HG02884 (cell line): ENCODE results near the gene HMCN1.

Source experiments
- ATAC-seq: cut with Tn5 transposase; IDR thresholded peaks from one replicate; pipeline ENCODE4 v1.9.1; 2021; ENCODE audit warnings: mild to moderate bottlenecking, moderate library complexity; ENCODE audit not compliant: unreplicated experiment

HMCN1 gene

DNA sequence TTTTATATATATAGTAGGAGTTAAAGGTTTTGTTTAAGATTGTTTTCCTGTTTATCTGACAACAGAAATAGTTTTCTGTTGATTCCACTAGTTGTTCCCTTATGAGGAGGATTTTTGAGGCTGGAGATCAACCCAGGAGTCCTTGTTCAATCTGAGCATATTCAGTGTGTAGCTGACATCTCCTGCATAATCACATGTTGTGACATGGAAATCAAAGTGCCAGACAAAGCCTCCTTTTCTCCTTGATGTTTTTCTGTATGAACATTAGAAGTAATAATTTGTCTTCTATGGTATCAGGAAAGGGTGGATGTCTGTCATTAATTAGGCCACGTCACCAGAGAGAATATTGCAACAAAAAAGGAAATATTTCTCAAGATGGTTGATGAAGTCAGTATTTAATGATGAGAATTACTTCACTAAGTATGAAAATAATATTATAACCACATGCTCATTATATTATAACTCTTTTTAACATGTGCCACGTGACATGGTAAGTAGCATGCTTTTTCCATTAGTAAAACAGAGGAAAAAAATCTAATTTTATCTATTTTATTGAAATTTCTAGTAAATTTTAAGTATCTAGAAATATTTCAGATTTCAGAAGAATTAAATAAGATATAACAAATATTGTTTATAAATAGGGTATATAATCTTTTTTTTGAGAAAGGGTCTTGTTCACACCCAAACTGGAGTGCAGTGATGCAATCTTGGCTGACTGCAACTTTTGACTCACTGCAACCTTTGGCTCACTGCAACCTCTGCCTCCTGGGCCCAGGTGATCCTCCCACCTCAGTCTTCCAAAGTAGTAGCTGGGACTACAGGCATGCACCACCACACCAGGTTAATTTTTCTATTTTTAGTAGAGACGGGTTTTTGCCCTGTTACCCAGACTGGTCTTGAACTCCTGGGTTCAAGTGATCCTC is 223.5 kb downstream of the HMCN1 start:
- no peak for ATAC-seq

DNA sequence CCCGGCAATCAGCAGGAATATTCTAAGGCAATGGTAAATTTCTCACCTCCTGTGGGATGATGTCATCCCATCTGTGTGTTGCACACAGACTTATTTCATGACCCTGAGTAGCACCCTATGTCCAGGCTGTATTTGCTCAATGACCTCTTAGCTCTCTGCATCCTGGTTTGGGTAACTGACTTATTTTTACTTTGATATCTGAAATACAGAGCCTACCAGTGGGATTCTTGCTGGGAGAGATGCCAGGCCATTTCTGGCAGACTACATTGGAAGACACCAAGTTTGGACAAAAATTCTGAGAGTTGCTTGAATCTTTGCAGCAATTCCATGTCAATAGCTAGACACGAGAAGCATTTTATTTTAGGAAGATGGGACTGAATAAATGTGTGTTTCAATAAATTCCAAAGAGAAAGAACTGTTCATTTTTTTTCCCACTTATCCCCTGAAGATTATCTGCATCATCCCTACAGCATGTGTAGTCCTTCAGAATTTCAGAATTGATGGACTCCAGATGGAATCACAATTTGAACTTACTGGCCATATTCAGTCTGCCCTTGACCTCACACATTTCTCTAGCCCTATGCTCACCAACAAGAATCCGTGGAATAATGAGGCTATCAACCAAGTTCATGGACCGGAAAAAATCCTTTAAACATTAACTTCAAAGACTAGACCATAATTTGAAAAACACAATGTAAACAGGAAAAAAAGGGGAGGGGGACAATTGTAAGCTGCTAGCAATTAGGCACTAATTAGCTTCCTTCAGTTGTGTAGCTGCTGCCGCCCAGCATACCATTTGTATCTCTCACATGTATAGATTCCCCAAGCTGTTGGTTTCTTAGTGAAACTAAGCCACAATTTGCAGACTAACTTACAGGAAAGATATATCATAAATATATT is 226.5 kb downstream of the HMCN1 start:
- ATAC-seq = no peak

DNA sequence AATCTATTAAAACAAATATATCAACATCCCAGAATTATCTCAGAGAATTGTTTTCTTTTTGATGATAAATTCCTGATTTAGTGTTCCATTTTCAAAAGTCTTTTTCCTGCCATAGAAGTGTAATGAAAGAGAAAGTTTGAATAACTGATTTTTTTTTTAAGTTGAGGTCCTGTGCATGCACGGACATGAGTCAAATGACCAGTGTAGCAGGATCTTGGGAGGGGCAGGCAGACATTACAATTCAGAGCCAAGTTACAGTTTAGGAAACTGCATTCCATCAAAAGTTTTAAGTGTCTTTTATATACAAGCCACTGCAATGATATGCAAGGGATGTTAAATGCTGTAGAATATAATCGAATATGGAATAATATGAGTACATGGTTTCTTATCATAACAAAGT is 227.5 kb downstream of the HMCN1 start:
- ATAC-seq = no peak

DNA sequence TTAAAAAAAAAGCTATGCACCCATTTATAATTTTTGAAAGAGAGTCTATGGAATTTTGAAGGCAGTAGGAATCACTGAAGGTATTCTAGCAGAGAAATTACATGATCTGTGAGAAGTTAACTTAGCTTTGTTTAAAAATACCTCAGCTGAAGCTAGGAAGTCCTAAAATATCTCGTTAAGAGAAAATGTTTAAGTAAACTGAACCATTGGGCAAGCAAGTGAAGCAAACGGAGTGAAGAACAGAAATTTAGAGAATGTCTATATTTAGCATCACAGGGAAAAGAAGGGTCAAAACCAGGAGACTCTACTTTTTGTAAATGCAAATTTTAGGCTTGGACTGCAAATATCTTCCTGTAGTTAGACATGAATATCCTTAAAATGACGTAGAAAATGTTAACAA is 230.8 kb downstream of the HMCN1 start:
- ATAC-seq = no peak

DNA sequence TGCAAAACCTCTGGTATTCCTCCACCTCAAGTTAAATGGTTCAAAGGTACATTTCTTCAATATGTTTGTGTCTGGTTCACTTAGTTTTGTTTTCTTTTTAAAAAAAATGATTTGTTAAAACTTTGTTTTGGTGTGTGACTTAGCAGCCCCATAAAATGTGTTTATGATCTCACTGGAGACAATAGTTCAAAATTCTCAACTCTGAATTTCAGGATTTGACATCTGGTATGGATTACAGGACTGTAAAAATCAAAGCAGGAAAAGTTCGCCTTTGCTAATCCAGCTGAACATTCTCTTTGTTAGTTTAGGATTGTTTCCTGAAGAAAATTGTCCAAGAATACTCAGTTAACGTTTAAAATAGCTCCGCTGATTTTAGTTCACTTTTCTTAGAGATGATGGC is 231.7 kb downstream of the HMCN1 start:
- ATAC-seq = no peak

DNA sequence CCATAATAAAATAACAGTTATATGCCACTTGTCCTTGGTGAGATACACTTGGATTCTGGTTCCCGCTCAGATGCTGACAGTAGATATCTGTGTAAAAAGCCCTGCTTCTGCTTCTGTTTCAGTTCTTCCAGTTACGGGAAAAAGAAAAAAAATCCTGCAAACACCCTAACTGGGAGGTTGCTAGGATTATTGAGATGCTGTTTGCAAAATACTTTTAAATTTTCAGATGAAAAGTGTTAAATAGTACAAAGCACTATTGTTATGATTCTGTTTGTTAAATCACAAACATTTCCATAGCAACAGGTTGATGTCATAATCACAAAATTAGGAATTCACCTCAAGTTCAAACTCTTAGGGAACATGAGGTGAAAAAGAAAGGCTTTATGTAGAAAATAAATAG is 232.3 kb downstream of the HMCN1 start:
- no peak for ATAC-seq

DNA sequence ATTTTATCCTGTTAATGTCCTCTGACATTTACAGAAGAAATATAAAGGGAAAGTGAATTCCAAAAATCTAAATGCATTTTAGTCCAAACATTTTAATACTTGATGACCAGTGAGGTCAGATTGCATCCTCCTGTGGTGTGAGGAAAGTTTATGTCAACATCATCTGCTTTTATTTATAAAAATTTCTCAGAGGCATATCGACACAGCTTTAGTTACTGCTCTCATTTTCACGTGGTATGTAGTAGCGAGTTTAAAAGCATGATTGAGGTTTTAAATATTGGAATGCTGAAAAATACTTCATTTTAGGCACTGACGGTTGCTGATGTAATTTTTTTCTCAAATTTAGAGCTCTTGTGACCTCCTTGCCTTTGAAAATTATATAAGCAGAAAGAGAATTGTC is 234.8 kb downstream of the HMCN1 start:
- no peak for ATAC-seq

DNA sequence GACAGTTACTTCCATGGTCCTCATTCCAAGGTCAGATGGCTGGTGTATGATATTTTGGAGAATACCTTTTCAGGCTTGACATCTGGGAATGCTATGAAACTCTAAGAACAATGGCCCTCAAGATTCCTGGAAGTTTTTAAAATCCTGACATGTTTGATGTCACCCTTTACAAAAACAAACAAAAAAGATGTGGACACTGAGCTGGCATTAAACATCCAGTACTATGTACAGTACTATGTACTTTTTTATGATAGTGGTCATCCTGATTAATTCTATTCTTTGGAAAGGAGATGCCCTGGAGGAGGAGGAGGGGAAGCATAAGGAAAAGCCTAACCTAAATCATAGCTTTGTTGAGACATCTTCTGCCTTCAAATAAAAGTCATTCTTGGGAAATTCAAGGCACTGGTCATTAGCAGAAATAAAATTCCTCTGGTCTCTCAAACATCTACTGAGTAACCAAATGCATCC is 235.4 kb downstream of the HMCN1 start:
- ATAC-seq = no peak

DNA sequence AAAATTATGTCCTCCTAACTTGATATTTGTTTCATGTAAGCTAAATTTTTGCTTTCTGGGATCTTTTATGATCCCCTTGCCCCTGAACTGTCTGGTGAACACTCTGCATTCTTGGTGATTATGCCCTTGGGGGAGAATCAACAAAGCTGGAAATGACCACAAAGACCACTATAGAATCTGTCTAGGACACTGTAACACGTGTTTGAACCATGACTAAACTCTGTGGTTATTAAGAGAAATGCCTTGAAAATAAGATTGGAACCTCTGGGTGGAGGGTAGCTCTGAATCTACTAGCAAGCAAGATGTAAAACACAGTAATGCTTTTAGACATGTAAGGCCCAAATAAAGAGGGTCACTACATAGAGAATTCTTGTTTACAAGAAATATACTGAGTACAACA is 237.5 kb downstream of the HMCN1 start:
- ATAC-seq = no peak

DNA sequence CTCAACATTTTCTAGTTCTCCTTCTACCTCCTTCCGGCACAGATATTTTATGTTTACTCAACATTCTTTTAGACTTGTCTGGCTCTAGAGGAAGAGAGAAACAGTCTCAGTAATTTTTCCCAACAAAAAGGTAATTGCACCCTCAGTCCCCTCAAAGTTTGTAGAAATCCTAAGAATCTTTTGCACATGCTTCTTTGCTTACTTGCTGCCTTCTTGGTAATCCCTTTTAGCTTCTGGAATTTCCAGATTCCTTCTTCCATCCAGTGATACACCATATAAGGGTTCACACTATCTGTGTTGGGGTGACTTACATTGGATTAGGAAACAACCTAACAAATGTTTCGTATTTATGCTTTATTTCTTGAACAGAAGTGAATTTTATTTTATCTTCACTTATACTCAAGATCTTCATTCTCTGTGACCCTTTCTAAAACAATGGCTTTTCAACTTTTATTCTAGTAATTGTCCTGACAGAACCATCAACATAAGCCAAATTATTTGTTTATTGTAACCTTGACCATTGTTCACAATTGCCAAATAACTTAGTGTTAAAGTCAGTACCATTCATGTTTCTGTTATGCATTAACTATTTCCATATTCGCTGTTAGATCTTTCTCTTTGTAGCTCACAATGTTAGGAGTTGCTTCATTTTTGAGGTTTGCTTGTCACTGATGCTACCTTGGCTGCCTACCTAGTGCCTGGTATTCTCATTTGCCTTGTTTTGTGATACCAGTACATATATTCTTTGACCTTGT is 238.1 kb downstream of the HMCN1 start:
- ATAC-seq = no peak

DNA sequence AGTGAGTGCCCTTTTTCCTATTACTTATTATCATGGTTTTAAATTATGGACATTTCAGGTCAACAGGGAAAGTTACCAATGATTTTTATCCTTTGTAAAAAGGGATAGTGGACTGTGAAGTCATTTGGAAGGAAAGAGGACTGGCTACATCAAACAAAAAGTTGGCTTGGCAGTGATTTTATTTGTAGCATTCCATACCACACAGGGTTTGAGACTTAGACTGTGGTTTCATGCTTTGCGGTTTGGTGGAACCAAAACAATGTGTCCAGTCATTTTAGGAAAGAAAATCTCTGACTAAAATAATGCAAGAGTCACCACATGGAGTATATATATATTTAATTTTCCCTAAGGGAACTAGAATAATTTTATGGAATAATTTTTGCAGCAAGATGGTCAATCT is 239.5 kb downstream of the HMCN1 start:
- no peak for ATAC-seq

DNA sequence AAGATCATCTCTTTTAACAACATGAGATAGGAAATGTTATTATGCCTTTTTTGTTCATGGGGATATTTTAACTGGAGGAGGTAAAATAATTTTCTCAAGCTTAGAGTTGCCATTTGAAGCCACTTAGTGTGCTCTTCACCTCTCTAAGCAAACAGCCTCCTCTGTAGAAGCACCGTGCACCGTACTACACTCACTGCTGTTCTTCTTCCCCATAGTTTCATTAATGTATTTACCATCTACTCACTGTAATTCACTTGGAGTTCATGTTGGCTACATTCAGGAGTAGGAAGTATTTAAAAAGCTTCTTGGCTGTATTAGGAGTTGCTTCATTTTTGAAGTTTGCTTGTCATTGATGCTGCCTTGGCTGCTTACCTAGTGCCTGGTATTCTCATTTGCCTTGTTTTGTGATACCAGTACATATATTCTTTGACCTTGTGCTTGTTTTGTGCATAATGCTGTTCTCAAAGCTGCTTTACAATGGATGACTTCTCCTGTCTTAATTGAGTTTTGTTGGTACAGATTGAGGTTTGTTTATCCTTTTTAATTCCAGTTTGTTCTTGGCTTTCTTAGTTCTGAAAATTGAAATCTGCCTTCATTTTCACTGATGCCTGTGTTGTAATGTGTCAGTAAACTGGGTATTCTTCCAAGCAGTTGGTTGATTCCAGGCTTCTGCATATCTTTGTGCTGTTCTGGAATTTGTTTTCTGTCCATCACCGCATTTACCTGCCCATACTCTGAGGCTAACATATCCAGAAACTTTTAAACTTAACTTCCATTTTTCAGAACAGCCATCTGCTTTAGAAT is 240.4 kb downstream of the HMCN1 start:
- no peak for ATAC-seq

DNA sequence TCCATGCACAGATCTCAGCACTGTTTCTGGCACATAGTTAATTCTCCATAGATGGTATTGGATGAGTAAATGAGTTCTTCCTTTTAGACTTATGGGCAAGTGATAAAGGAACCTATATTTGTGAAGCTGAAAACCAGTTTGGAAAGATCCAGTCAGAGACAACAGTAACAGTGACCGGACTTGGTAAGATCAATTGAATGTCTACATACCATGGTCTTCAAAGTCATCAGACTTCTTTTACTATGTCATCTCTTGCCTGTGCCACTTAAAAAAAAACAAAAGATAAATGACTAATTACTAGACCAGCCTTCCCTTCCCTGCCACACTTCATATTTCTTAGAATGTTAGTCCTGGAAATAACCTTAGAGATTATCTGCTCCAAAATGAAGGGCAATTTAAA is 246.7 kb downstream of the HMCN1 start:
- no peak for ATAC-seq

DNA sequence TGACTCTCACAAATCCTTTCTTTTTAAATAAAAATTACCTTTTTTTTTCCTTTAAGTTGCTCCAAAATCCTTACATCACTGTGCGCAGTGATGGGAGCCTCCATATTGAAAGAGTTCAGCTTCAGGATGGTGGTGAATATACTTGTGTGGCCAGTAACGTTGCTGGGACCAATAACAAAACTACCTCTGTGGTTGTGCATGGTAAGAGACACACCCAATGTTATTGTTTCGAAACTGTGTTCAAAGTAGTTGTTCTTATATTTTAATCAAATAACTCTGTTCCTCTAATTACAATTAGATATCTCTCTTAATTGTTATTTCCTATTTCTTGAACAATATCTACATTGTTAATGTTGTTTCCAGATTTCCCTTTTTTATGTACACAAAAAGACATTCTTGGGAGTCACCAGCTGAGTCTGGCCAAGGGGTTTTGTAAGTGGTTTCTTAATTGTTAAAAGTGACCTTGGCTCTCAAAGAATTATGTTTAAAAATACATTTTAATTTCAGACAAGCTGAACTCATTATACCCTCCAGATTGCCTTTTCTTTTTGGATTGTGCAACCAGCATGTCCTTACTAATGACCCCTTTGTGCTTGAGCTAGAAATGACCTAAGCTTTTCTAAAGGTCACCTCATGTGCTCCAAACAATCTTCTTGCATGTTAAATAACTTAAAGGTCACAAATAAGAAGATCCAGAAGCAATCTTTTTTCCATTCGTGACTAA is 250.1 kb downstream of the HMCN1 start:
- ATAC-seq = no peak

DNA sequence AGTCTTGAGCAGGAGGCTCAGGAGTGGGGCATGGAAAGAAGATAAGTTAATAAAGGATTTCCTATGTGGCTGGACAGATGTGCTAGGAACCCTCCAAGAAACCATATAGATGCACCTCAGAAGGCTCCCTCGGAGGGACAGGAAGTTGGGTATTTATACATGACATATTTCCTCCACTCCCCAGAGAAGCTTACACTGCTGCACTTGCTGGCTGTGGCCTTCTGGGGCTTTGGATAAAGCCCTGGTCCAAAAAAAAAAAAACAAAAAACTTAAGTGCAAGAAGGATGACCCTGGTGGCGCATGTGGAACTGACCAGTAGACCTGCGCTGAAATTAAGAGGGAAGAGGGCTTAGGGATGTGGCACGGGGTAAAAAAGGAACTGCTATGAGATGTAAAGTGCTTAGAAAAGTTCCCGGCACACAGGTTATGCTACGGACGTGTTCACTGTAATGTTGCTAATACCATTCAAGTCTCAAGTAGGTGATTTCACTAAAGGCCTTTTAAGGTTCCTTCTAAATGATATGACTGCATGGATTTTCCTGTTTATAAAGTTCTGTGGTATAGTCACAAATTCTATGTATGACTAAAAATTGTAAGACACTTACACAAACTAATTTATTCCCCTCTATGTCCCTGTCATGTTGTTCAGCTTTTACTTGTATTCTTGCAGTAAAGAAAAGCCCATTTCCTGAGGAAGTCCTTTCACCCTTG is 253.6 kb downstream of the HMCN1 start:
- ATAC-seq = no peak

DNA sequence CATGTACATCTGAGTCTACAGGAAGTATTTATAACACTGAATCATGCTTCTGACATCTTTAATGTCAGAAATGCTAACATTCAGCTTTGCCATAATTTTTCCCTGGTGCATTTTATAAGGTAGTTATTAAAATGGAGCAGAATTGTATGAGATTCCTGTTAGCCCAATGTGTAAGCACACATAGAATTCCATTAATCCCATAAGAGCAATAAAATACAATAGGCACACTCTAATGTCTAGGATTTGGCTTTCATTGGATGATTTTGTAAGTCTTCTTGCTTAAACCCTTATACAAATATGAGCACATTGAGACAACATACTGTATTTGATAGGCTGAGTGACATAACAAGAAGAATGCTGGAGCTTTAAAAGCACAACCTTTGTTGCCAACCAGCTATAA is 256.4 kb downstream of the HMCN1 start:
- ATAC-seq = no peak

DNA sequence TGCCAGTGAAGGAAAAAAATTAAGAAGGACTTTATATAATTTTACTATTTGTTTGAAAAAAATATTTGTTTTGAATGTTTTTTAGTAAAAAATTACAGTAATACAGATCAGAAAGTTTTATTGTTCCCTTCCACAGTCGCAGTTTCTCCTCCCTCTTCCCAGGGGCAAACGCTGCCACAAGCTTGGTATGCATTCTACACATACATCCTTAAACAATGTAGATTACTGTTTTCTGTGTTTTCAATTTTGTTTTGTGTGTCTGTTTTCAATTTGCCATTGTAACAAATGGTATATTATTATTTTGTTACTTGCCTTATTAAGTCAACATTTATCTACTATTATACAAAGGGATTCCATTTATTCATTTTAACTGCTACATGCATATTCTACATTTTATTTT is 257.1 kb downstream of the HMCN1 start:
- ATAC-seq = no peak

DNA sequence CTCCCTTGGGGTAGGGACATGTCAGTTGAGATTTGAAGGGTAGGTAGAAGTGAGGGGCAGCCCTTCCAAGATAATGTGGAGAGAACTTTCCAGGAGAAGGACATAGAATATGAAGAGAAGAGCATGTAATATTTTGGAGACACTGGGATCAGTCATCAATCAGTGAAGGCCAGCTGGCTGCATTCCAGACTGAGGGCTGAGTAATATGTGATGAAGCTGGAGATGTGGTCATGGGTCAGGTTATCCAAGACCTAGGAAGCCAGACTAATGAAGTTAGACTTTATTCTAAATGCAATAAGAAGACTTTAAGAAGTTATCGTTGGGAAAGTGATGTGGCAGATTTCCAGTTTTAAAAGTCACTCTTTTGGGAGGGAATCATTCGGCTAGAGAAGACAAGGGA is 262.0 kb downstream of the HMCN1 start:
- ATAC-seq = no peak

DNA sequence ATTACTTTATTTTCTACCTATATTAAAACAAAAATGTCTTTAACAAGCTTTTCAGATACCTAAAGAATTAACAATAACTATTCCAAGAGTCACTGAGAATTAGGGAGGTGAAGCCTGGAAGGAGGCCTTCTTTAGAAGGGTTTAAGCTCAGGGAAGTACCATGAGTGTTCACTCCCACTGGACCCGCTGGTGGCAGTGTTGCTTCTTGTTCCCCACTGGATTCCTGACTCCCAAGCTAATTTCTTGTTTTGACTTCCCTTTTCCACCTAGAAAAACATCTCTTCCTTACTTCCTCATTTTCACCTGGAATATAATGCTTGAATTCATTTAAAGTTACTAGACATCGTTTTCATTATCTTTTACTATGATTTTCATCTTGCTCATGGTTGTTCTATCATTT is 264.2 kb downstream of the HMCN1 start:
- ATAC-seq = no peak
